ENCODE data around the gene CFTR.

Gene CFTR

DNA sequence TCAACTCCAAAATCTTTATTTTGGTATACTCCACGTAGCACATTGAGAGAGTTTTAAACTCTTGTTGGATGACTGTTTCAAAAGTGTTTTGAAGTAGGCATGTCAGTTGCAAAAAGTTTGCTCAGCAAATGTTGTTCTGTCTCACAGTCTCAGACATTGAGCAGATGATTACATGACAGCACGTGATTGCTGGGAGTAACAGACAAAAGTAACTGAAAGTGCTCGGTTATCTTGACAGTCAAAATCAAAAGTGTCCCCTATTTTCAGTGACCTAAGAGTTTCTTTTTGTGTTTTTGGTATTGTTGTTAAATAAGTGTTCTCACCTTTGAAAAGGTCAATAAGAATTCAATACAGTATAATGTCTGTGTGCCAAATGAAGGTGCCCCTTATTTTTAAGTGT lies 84.3 kb downstream of the CFTR start:
- Histone ChIP-seq H3F3A (ENCODE audit: low read depth) (no peaks in the 10 kb centered on the region), H3K4me2 (ENCODE audit: low read depth, low read length, poor library complexity, severe bottlenecking) (no peak overlapping the region), H3K4me1 (ENCODE audit: insufficient read depth, low read length, poor library complexity, severe bottlenecking) (no peaks in the 10 kb centered on the region), H3K36me3 (ENCODE audit: insufficient read depth, low read length) (no peaks in the 10 kb centered on the region), H3K79me2 (ENCODE audit: insufficient read depth, low read length) (no peaks in the 10 kb centered on the region), H3K9ac (ENCODE audit: low read depth, low read length, poor library complexity, severe bottlenecking) (no peak overlapping the region), H2AFZ (ENCODE audit: low read length) (0 out of 2 replicates have a peak overlapping the region, but pooled peaks have one; percentile 7), H3K9me3 (ENCODE audit: insufficient read depth, low read depth, low read length) (no peaks in the 10 kb centered on the region), H3K27me3 (ENCODE audit: insufficient read depth, low read length, poor library complexity, severe bottlenecking) (no peaks in the 10 kb centered on the region), H4K20me1 (ENCODE audit: insufficient read depth, low read length, poor library complexity, severe bottlenecking) (no peaks in the 10 kb centered on the region), H3K9me2 (replicated peaks; ENCODE audit: low read depth, low read length) (no peaks in the 10 kb centered on the region), H3K4me3 (ENCODE audit: low read length, poor library complexity, severe bottlenecking) (no peak overlapping the region)
- TF ChIP-seq, protein P1, sequence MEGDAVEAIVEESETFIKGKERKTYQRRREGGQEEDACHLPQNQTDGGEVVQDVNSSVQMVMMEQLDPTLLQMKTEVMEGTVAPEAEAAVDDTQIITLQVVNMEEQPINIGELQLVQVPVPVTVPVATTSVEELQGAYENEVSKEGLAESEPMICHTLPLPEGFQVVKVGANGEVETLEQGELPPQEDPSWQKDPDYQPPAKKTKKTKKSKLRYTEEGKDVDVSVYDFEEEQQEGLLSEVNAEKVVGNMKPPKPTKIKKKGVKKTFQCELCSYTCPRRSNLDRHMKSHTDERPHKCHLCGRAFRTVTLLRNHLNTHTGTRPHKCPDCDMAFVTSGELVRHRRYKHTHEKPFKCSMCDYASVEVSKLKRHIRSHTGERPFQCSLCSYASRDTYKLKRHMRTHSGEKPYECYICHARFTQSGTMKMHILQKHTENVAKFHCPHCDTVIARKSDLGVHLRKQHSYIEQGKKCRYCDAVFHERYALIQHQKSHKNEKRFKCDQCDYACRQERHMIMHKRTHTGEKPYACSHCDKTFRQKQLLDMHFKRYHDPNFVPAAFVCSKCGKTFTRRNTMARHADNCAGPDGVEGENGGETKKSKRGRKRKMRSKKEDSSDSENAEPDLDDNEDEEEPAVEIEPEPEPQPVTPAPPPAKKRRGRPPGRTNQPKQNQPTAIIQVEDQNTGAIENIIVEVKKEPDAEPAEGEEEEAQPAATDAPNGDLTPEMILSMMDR (conservative IDR thresholded peaks at IDR 0.05; ENCODE audit: low read length), result no peak
- TF ChIP-seq EZH2phosphoT487 (IDR thresholded peaks at IDR 0.05; ENCODE audit: borderline replicate concordance), result no peak

DNA sequence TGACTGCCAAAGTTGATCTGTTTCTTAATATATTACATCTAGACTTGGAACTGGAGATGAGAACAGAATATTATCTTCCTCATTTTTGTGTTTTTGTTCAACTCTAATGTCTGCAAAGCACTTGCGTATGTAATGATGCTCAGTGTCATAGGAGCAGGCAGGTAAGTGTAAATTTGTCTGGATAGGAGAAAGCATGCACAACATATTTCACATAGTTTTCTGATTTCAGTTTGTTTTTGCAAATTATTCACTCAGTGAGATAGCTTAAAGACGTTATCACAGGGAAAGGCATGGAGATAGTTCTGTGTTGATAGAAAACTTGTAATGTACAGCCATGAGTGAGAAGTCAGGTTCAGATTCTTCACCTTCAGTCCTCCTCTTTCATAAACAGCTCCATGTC lies 84.8 kb downstream of the CFTR start:
- Histone ChIP-seq H3K4me2 (ENCODE audit: low read depth, low read length, poor library complexity, severe bottlenecking) (no peak overlapping the region), H3K27me3 (ENCODE audit: insufficient read depth, low read length, poor library complexity, severe bottlenecking) (no peaks in the 10 kb centered on the region), H3K4me3 (ENCODE audit: low read length, poor library complexity, severe bottlenecking) (no peak overlapping the region), H3K79me2 (ENCODE audit: insufficient read depth, low read length) (no peaks in the 10 kb centered on the region), H3K4me1 (ENCODE audit: insufficient read depth, low read length, poor library complexity, severe bottlenecking) (no peaks in the 10 kb centered on the region), H3K9me2 (replicated peaks; ENCODE audit: low read depth, low read length) (no peaks in the 10 kb centered on the region), H3K9ac (ENCODE audit: low read depth, low read length, poor library complexity, severe bottlenecking) (no peak overlapping the region), H3K9me3 (ENCODE audit: insufficient read depth, low read depth, low read length) (no peaks in the 10 kb centered on the region), H4K20me1 (ENCODE audit: insufficient read depth, low read length, poor library complexity, severe bottlenecking) (no peaks in the 10 kb centered on the region), H2AFZ (ENCODE audit: low read length) (0 out of 2 replicates have a peak overlapping the region, but pooled peaks have one; percentile 28), H3F3A (ENCODE audit: low read depth) (no peaks in the 10 kb centered on the region), H3K36me3 (ENCODE audit: insufficient read depth, low read length) (no peaks in the 10 kb centered on the region)
- no peak for TF ChIP-seq EZH2phosphoT487 (IDR thresholded peaks at IDR 0.05; ENCODE audit: borderline replicate concordance)
- TF ChIP-seq, protein P1 (conservative IDR thresholded peaks at IDR 0.05; ENCODE audit: low read length), result no peak

DNA sequence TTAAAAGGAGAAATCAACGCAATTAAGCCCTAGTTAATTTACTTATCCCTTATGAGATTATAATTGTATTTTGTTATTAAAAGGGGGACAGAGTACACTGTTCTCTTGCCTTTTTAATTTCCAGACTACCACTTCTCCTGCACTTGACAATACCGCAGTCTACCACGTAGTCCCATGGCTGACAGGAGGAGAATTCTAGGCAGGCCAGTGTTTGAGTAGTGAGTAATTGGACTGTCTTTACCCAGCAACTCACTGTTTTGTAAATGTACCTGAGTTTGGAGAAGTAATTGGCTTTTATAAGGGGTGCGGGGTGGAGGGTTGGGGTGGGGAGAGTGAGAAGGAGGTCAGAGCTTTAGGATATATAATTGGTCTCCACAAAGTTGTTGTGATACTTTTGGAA lies 85.4 kb downstream of the CFTR start:
- Histone ChIP-seq H3K4me1 (ENCODE audit: insufficient read depth, low read length, poor library complexity, severe bottlenecking) (no peaks in the 10 kb centered on the region), H2AFZ (ENCODE audit: low read length) (no peak overlapping the region), H3K79me2 (ENCODE audit: insufficient read depth, low read length) (no peaks in the 10 kb centered on the region), H3K36me3 (ENCODE audit: insufficient read depth, low read length) (no peaks in the 10 kb centered on the region), H3K9me2 (replicated peaks; ENCODE audit: low read depth, low read length) (no peaks in the 10 kb centered on the region), H3K9ac (ENCODE audit: low read depth, low read length, poor library complexity, severe bottlenecking) (no peak overlapping the region), H3F3A (ENCODE audit: low read depth) (no peaks in the 10 kb centered on the region), H4K20me1 (ENCODE audit: insufficient read depth, low read length, poor library complexity, severe bottlenecking) (no peaks in the 10 kb centered on the region), H3K9me3 (ENCODE audit: insufficient read depth, low read depth, low read length) (no peaks in the 10 kb centered on the region), H3K4me3 (ENCODE audit: low read length, poor library complexity, severe bottlenecking) (no peak overlapping the region), H3K27me3 (ENCODE audit: insufficient read depth, low read length, poor library complexity, severe bottlenecking) (no peaks in the 10 kb centered on the region), H3K4me2 (ENCODE audit: low read depth, low read length, poor library complexity, severe bottlenecking) (no peak overlapping the region)
- TF ChIP-seq, protein P1 (conservative IDR thresholded peaks at IDR 0.05; ENCODE audit: low read length), result no peak
- no peak for TF ChIP-seq EZH2phosphoT487 (IDR thresholded peaks at IDR 0.05; ENCODE audit: borderline replicate concordance)
